GM19351 (cell line): Measurements from ENCODE around the gene TMIGD3.

ENCODE experiments used
- ATAC-seq: cut with Tn5 transposase; IDR thresholded peaks from one replicate; pipeline ENCODE4 v1.9.1; 2021; ENCODE audit warnings: mild to moderate bottlenecking, moderate library complexity; ENCODE audit not compliant: unreplicated experiment

Gene TMIGD3

DNA sequence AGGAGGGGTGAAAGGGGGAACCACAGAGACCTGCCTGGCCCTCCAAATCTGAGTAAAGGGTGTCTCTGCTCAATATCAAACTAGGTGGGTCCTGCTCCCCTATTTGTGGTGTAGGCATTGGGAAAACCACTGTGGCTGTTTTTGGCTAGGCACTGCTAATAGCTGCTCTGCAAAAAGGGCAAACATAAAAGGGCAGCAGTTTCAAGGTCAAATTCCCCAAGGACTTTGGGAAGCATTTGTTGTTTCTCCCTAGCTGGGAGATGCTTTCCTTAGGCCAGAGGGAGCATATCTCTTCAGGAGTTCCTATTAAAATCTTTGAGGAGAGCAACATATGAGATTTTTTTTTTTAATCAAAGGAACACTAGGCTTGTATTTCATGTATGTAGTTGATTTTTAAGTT lies 27.2 kb downstream of the TMIGD3 start:
- no peak for ATAC-seq

DNA sequence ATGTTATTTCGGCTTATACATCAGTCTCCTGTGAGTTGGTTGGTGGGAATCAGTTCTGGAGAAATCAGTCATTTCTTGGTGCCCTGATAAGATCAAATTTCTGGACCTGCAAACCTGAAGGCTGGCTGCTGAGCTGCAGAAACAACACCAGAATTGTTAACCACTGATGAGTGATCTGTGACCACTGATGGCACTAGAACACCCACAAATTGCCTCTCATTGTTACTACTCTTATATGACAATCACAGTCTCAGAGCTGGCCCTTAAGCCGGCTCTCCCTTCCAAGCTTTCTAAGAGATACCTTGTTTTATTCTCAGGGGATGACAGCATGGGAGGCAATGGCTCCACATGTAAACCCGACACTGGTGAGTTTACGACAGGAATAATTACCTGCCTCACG lies 27.7 kb downstream of the TMIGD3 start:
- ATAC-seq, result peak; percentile 59

DNA sequence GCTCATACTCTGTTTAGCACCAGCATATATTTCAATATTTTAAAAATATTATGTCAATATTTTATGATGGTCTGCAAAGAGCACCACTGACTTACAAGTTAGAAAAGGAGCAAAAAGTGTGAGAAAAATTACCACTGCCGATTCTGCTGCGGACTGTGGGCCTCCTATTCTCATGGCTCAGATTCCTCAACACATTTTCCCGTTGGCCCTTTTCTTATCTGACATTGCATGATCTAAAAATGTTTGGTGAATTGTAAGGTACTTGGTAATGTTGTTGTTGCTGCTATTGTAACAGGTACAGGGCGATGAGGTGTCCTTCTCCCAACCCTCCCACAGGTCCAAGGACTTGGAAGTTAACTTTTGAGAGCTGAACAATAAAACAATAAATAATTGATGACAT lies 28.9 kb downstream of the TMIGD3 start:
- ATAC-seq, result no peak

DNA sequence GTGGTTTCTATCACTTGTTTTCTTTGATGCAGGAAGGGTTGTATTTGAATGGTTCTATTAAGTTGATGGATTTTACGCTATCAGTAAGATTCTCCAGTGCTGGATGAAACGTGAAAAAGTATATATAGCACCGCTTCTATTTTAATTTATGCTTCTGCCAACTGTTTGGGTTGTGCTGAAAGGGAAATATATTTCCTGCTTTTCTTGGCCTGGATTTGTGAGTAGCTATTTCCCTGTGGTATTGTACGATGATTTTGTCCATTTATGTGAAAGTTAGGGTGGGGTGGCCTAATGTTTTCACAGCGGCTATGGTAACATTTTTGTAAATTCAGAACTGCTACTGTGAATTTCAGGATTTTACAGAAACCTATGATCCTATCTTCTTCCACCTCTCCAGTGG lies 29.3 kb downstream of the TMIGD3 start:
- ATAC-seq, result no peak

- ATAC-seq, result no peak
Observed at GRCh38 chr1:111471538-111471937, 31.9 kb downstream of the TMIGD3 start.

GRCh38 chr1:111471012-111471411 lies 32.4 kb downstream of the TMIGD3 start:
- no peak for ATAC-seq

DNA sequence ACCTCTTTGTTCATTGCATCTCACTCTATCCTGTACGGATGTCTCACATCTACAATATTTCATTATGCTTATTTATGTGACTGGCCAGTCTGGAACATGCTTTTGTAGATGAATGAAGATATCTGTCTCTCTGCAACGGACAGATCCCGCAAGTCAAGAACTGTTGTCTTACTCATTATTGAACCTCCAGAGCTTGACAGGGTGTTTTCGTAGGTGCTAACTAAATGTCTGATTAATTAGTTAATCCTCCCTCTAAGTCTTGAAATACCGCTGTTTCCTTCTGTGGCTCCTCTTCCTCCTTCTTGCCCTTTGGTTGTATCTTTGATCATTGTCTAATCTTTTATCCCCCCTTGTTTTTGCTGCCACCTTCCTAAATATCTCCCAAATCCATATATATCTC lies 32.8 kb downstream of the TMIGD3 start:
- no peak for ATAC-seq

DNA sequence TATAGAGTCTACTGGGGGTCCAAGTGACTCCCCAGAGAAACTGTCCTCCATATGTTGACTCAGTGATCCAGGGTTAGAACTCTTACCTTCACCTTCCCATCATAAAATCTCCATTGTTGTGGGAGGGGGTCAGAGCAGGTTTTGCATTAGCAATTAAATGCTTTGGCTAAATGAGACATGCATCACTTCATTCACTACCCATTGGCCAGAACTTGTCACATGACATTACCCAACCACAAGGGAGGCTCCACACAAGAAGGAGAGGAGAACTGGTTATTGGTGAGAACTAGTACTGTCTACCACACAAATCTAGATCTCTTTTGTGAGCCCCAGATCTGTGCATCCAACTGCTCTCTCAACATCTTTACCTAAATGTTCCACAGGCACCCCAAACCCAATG lies 33.9 kb downstream of the TMIGD3 start:
- no peak for ATAC-seq

DNA sequence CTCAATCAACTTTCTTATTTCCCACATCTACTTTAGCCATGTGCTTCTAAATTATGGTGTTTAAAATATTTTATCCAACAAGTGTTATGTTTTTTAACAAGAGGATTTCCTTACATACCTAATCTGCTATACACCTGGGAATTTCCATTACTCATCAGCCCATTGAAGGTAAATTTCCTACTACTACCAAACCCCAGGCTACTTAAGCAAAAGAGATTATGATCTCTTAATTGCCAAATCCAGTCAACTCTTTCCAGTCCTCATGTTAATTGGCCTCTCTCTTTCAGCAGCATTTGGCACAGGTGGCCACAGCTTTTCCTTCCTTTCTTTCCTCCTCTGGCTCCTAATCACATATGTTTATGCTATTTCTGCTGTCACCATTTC lies 34.7 kb downstream of the TMIGD3 start:
- ATAC-seq, result no peak

DNA sequence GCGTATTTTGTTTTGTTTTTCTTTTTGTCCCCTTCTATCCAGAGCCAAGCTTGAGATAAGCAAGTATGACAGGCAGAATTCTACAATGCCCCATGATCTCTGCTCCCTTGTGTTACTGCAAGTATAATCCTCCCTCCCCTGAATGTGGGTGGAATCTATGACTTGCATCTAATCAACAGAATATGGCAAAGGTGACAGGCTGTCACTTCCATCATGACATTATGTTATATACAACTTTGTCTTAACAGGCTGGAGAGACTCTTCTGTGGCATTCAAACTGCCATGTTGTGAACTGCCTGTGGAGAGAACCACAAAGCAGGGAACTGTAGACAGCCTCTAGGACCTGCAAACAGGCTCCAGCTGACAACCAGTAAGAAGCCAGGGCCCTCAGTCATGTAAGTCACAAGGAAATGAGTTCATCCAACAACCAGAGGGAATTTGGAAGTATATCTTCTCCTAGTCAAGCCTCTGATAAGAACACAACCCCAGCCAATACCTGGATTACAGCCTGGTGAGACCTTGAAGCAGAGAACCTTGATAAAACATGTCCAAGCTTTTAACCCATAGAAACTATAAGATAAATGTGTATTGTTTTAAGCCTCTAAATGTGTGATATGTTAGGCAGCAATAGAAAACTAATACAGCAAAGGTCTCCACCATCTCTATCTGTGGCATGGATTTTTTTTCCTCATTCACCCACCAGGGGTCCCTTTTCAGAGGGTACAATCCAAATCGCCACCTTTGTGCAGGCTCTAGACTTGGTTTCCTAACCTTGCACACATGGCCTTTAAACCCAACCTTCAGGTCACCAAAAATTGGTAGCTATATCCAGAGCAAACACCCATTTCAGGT lies 35.3 kb downstream of the TMIGD3 start:
- no peak for ATAC-seq

- no peak for ATAC-seq
Observed at GRCh38 chr1:111466480-111466879, 37.0 kb downstream of the TMIGD3 start.

DNA sequence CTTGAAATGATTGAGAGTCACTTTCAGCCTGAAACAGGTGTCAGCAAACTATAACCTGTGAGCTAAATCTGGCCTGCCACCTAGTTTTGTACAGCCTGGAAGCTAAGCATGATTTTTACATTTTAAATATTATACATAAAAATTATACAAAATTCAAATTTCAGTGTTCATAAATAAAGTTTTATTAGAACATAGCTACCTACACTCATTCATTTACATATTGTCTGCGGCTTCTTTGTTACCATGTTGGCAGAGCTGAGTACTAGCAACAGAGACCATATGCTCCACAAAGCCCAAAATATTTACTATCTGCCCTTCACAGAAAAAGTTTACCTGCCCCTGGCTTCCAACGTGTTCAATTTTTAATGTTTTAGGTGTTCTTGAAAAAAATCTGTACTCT lies 37.7 kb downstream of the TMIGD3 start:
- ATAC-seq, result no peak

GRCh38 chr1:111463029-111463683 lies 40.3 kb downstream of the TMIGD3 start:
- no peak for ATAC-seq

DNA sequence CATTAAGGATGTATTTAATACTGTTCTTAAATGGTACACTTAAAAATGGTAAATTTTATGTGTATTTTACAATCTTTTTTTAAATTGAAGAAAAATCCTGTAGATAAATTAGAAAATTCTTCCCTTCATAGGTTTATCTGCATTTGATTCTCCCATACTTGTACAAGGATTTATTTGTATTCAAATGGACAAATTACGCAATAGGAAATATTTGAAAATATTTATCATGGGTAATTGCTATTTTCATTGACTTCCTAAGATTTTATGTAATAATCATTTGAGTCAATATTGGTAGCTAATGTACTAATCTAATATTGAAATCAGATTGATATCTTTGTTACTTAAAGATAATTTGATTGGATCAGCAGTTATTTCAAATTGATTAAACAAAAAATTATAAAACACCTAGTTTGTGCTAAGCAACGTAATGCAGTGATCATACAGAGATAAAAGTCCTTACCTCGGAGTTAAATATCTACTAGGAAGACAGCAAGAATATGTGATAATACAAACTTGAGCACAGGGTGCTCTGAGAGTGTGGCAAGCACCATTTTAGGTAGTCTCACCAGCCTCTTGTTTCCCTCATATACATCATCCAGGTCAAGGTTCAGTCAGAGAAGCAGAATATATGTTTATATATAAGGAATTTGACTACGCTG lies 40.9 kb downstream of the TMIGD3 start:
- no peak for ATAC-seq

- no peak for ATAC-seq
Observed at GRCh38 chr1:111461765-111462164, 41.7 kb downstream of the TMIGD3 start.

- no peak for ATAC-seq
Observed at GRCh38 chr1:111455642-111456031, 47.8 kb downstream of the TMIGD3 start.

GRCh38 chr1:111454859-111455641 lies 48.4 kb downstream of the TMIGD3 start:
- ATAC-seq, result no peak

DNA sequence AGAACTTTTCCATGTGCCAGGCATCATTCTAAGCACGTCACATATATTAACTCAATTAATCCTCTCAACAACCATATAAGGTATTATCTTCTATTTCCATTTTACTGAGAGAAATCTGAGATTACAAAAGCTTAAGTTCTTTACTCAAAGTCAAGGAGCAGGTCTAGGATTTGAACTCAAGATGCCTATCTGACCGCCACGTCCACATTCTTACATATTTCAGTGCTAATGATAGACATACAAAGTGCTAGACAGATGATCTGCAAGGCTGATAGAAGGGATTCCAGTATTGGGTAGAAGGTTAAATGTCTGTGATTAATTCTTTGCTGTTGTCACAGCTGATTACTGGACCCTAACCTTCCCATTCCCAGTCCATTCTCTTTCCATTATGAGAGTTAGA lies 49.7 kb downstream of the TMIGD3 start:
- ATAC-seq, result no peak

GRCh38 chr1:111452581-111452980 lies 50.9 kb downstream of the TMIGD3 start:
- no peak for ATAC-seq

DNA sequence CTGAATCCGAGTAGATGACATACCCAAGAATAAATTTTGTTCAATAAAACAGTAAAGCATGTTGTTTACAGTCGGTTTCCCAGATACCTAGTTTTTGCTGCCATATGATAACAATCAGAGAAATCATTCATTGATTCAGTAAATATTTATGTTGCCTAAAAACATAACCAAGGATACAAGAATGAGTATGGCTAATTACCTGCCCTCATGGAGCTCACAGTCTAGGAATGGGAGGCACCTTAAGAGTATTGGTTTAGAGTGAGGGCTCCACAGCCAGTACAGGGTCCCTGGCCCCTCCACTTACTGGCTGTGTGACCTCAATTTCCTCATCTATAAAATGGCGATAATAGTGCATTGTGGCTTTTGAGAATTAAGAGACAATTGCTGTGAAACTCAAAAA lies 53.2 kb downstream of the TMIGD3 start:
- ATAC-seq, result no peak

DNA sequence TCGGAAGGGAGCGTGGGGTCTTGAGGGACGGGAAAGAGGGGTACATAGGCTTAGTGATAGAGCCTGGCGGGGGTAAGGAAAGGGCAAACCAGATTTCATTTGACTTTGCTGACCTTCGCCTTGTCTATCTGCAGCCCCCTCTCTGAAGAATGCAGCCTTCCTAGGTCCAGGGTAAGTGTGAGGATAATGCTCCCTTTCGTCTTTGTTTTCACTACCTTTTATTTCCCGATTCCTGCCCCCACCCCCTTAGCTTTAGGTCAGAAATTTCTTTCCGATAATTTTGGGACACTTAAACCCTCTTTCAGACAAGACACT lies 53.8 kb downstream of the TMIGD3 start:
- no peak for ATAC-seq
